PC-3 (cell line): Measurements from ENCODE around the gene AACS. TPM values are rescaled to one million over a fixed set of nuclear protein-coding genes. Genes with fewer than 3 reads are reported as not detected.

Source experiments
- ATAC-seq: fragments of 200-7000 bp; cut with Tn5 transposase; 2 replicates; pipeline ENCODE4 v1.9.1; 2020; ENCODE audit warnings: mild to moderate bottlenecking, moderate library complexity
- BruUV-seq: library from RNA; stranded (reverse); fragments of 400-500 nt; replicated peaks from 2 replicates; lab custom pipeline; 2021; lab: Mats Ljungman, UMichigan
- CTCF ChIA-PET: fragments of 300-600 bp; sonication (Branson Sonifier 250); formaldehyde crosslinking; loops from one replicate; lab custom pipeline; 2022; ENCODE audit warnings: antibody characterized with exemption; lab: Charles Lee
- POLR2A ChIA-PET: fragments of 300-600 bp; sonication (Branson Sonifier 250); formaldehyde crosslinking; loops from one replicate; lab custom pipeline; 2022; ENCODE audit warnings: antibody characterized with exemption; ENCODE audit not compliant: unreplicated experiment; lab: Charles Lee
- DNase-seq: peaks from one replicate; pipeline ENCODE4 v3.0.0-alpha.2; 2015
- H2AFZ ChIP-seq: fragments of 300-600 bp; sonication (generic); 2 replicates; pipeline ENCODE4 v1.6.0; 2016; ENCODE audit warnings: antibody characterized with exemption, low read length
- H3F3A ChIP-seq: fragments of 300-600 bp; sonication (generic); one replicate; pipeline ENCODE4 v1.6.0; 2017; ENCODE audit warnings: antibody characterized with exemption, low read length, control low read depth, mild to moderate bottlenecking; ENCODE audit not compliant: unreplicated experiment
- H3K27ac ChIP-seq: fragments of 300-600 bp; sonication (generic); 2 replicates; pipeline ENCODE4 v1.5.1; 2016; ENCODE audit warnings: mild to moderate bottlenecking, low read length
- H3K27me3 ChIP-seq: fragments of 300-600 bp; sonication (generic); 2 replicates; pipeline ENCODE4 v1.6.1; 2016; ENCODE audit warnings: low read length, mixed read lengths
- H3K36me3 ChIP-seq: fragments of 300-600 bp; sonication (generic); 2 replicates; pipeline ENCODE4 v1.6.1; 2016; ENCODE audit warnings: low read depth, mixed run types, low read length, mixed read lengths
- H3K4me1 ChIP-seq: fragments of 300-600 bp; sonication (generic); 2 replicates; pipeline ENCODE4 v1.5.1; 2016; ENCODE audit warnings: low read length; ENCODE audit not compliant: insufficient read depth
- H3K4me2 ChIP-seq: fragments of 300-600 bp; sonication (generic); 2 replicates; pipeline ENCODE4 v1.6.0; 2016; ENCODE audit warnings: low read length
- H3K4me3 ChIP-seq: fragments of 300-600 bp; sonication (generic); 2 replicates; pipeline ENCODE4 v1.5.1; 2016; ENCODE audit warnings: mild to moderate bottlenecking, low read length, mixed read lengths
- H3K79me2 ChIP-seq: fragments of 300-600 bp; sonication (generic); 2 replicates; pipeline ENCODE4 v1.6.1; 2017; ENCODE audit warnings: low read length, mixed read lengths
- H3K9ac ChIP-seq: fragments of 300-600 bp; sonication (generic); 2 replicates; pipeline ENCODE4 v1.6.0; 2016; ENCODE audit warnings: mild to moderate bottlenecking, low read length
- H3K9me2 ChIP-seq: fragments of 300-600 bp; sonication (generic); replicated peaks from 2 replicates; pipeline ENCODE4 v1.6.1; 2016; ENCODE audit warnings: mixed run types, low read length, mixed read lengths
- H3K9me3 ChIP-seq: fragments of 300-600 bp; sonication (generic); 2 replicates; pipeline ENCODE4 v1.6.1; 2016; ENCODE audit warnings: low read length, mixed read lengths
- H4K20me1 ChIP-seq: fragments of 300-600 bp; sonication (generic); 2 replicates; pipeline ENCODE4 v1.6.1; 2016; ENCODE audit warnings: low read length, mixed read lengths
- EZH2 ChIP-seq: fragments of 300-600 bp; sonication (generic); IDR thresholded peaks from one replicate; pipeline ENCODE4 v1.6.1; 2017; ENCODE audit warnings: antibody characterized with exemption, mild to moderate bottlenecking, low read length; ENCODE audit not compliant: unreplicated experiment
- EZH2phosphoT487 ChIP-seq: fragments of 300-600 bp; sonication (generic); IDR thresholded peaks from 2 replicates; pipeline ENCODE4 v1.6.1; 2018; ENCODE audit warnings: mild to moderate bottlenecking, antibody characterized with exemption, low read length, borderline replicate concordance
- intact Hi-C: fragments of 100-400 bp; cut with micrococcal nuclease; formaldehyde crosslinking; loops from 2 replicates; pipeline ENCODE4 v1.9.0; 2023
- total RNA-seq: library from RNA; depleted of rRNA; stranded (reverse); fragments of >200 nt; gene quantifications from 2 replicates; pipeline ENCODE4 v1.2.3, GENCODE V29; 2014
- TF ChIP-seq, protein P1 (sequence below): fragments of 300-600 bp; sonication (generic); conservative IDR thresholded peaks from 2 replicates; pipeline ENCODE4 v1.5.1; 2017; ENCODE audit warnings: antibody characterized with exemption, low read depth, mild to moderate bottlenecking, low read length

The AACS gene
- total RNA-seq, 1 experiment from 2014 or later, result 31.9 TPM

- no TSS peak for BruUV-seq
- DNase-seq, result no peak
- H3K79me2 ChIP-seq, result no peaks in the 10 kb centered on the region
- H3K4me2 ChIP-seq, result no peak overlapping the region
- H3K27me3 ChIP-seq, result no peaks in the 10 kb centered on the region
- no peak for ATAC-seq
- intact Hi-C loops, result no loop called here
- no peak overlapping the region for H3K27ac ChIP-seq
- no peak overlapping the region for H3K9ac ChIP-seq
- no peak overlapping the region for H3K4me3 ChIP-seq
- no peaks in the 10 kb centered on the region for H3F3A ChIP-seq
- H4K20me1 ChIP-seq, result no peaks in the 10 kb centered on the region
- peaks cover 15% of the 10 kb centered on the region; the same call in 1 of the 2 replicates for H3K36me3 ChIP-seq
- H3K9me2 ChIP-seq, result no peaks in the 10 kb centered on the region
- H3K4me1 ChIP-seq, result peaks cover 10% of the 10 kb centered on the region
- TF ChIP-seq, protein P1, sequence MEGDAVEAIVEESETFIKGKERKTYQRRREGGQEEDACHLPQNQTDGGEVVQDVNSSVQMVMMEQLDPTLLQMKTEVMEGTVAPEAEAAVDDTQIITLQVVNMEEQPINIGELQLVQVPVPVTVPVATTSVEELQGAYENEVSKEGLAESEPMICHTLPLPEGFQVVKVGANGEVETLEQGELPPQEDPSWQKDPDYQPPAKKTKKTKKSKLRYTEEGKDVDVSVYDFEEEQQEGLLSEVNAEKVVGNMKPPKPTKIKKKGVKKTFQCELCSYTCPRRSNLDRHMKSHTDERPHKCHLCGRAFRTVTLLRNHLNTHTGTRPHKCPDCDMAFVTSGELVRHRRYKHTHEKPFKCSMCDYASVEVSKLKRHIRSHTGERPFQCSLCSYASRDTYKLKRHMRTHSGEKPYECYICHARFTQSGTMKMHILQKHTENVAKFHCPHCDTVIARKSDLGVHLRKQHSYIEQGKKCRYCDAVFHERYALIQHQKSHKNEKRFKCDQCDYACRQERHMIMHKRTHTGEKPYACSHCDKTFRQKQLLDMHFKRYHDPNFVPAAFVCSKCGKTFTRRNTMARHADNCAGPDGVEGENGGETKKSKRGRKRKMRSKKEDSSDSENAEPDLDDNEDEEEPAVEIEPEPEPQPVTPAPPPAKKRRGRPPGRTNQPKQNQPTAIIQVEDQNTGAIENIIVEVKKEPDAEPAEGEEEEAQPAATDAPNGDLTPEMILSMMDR, result no peak
- no peak for TF ChIP-seq EZH2
- no peak for TF ChIP-seq EZH2phosphoT487
- H3K9me3 ChIP-seq, result no peaks in the 10 kb centered on the region
- ChIA-PET CTCF (no interaction called here), POLR2A (no interaction called here)
- no peak overlapping the region for H2AFZ ChIP-seq
Measured at GRCh38 chr12:125097427-125097826, 32.2 kb downstream of the AACS start.

DNA sequence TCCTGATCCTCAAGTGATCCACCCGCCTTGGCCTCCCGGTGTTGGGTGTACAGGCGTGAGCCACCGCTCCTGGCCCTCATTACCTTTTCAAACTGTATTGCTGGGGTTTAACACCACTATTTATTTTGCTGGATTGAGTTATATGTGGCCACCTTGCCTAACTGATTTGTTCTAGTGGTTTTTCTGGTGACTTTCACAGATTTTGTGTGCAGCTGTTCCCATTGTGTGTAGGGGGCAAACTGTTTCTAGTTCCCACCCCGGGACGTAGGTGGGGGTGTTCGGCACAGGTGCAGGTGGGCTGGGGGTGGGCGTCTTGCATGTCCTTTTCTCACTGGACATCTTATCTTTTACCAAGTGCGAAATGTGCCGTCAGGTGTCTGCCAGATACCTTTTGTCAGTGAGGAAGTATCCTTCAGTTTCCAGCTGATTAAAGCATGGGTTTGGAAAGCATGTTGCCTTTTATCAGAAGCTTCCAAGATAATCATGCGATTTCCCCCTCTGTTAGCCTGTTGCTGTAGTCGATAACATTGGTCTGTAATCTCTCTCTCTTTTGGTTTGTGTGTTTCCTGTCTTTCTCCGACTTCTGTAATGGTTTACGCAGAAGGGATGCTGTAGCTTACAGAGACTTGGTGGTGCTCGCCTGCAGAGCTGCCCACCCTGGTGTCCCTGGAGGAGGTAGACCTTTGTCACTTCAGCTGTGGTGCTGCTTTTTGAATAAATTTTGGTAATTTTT is 33.6 kb downstream of the AACS start:
- no peaks in the 10 kb centered on the region for H3K79me2 ChIP-seq
- H3K4me2 ChIP-seq, result no peak overlapping the region
- POLR2A ChIA-PET, result no interaction called here

More for the DNA sequence above, 33.6 kb downstream of the AACS start:
- Histone ChIP-seq H3K9me3 (no peaks in the 10 kb centered on the region), H4K20me1 (no peaks in the 10 kb centered on the region), H3K9ac (no peak overlapping the region), H3F3A (no peaks in the 10 kb centered on the region), H3K4me3 (no peak overlapping the region), H3K9me2 (no peaks in the 10 kb centered on the region), H3K27me3 (no peaks in the 10 kb centered on the region), H3K27ac (no peak overlapping the region), H3K36me3 (peaks cover 16% of the 10 kb centered on the region), H3K4me1 (no peaks in the 10 kb centered on the region), H2AFZ (no peak overlapping the region)
- CTCF ChIA-PET, result no interaction called here
- DNase-seq, result no peak
- ATAC-seq, result no peak
- no TSS peak for BruUV-seq
- no peak for TF ChIP-seq EZH2phosphoT487
- TF ChIP-seq EZH2, result no peak
- TF ChIP-seq, protein P1, result no peak
- intact Hi-C loops, result no loop called here
